Body of pancreas (tissue), 4 donors: ENCODE results near the gene SH3PXD2B.

Experiments used
- POLR2A ChIP-seq, 3 donors: fragments of 450-650 bp; IDR thresholded peaks; one replicate each; pipeline ENCODE4 v1.6.1; 2016; ENCODE audit warnings: antibody characterized with exemption in 3 of 3, mild to moderate bottlenecking in 2 of 3
- TF ChIP-seq, protein P1 (sequence below), 7 experiments: fragments of 450-650 bp in 4 of 7; fragments of 200-600 bp in 3 of 7; sonication (generic) in 3 of 7; IDR thresholded peaks; one replicate each; pipeline ENCODE4 v1.5.1; 2016 to 2019; ENCODE audit warnings: antibody characterized with exemption in 7 of 7

DNA sequence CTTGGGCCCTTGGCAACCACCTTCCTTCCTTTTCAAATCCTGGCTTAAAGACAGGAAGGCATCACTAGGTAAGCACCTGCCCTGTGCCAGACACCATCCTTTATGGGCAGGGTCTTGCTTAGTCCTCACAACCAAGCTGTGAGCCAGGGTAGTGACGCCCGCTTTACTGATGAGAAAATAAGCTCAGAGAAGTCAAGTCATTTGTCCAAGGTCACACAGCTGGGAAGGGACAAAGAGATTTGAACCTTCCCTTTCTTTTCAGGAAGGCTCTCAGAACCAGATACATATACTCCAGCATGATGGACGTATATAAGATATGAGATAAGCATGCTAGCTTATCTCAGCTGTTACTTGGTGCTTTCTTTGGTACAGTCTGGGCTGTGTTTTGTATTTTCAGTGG lies 76.9 kb downstream of the SH3PXD2B start:
- TF ChIP-seq POLR2A (IDR thresholded peaks at IDR 0.05): no peak
- TF ChIP-seq, protein P1, sequence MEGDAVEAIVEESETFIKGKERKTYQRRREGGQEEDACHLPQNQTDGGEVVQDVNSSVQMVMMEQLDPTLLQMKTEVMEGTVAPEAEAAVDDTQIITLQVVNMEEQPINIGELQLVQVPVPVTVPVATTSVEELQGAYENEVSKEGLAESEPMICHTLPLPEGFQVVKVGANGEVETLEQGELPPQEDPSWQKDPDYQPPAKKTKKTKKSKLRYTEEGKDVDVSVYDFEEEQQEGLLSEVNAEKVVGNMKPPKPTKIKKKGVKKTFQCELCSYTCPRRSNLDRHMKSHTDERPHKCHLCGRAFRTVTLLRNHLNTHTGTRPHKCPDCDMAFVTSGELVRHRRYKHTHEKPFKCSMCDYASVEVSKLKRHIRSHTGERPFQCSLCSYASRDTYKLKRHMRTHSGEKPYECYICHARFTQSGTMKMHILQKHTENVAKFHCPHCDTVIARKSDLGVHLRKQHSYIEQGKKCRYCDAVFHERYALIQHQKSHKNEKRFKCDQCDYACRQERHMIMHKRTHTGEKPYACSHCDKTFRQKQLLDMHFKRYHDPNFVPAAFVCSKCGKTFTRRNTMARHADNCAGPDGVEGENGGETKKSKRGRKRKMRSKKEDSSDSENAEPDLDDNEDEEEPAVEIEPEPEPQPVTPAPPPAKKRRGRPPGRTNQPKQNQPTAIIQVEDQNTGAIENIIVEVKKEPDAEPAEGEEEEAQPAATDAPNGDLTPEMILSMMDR (IDR thresholded peaks at IDR 0.05): no peak
